ENCODE data around the gene IRF2.

The IRF2 gene

GRCh38 chr4:184475096-184475461 lies 729 bp upstream of the IRF2 start:
- peak; percentile 85 for DNase-seq (ENCODE audit: low spot score)
- Histone ChIP-seq H3K4me3 (peak overlapping the region; percentile 100), H3K27ac (peak overlapping the region; percentile 99 to 100)
- no peak for TF ChIP-seq CTCF (IDR thresholded peaks at IDR 0.05)

- Histone ChIP-seq H3K27ac (peak overlapping the region; percentile 99 to 100), H3K4me3 (peak overlapping the region; percentile 100)
- no peak for TF ChIP-seq CTCF (IDR thresholded peaks at IDR 0.05)
- DNase-seq (ENCODE audit: low spot score) = no peak
Measured at GRCh38 chr4:184473499-184474262, 669 bp downstream of the IRF2 start.

GRCh38 chr4:184472614-184473498 lies 1.5 kb downstream of the IRF2 start:
- peak; percentile 90 for DNase-seq (ENCODE audit: low spot score)

GRCh38 chr4:184471881-184472613 lies 2.3 kb downstream of the IRF2 start:
- no peak for DNase-seq (ENCODE audit: low spot score)
- no peak for TF ChIP-seq CTCF (IDR thresholded peaks at IDR 0.05)
- peak overlapping the region; percentile 99 to 100 for H3K27ac ChIP-seq
- H3K4me3 ChIP-seq = peak overlapping the region; percentile 100

More at GRCh38 chr4:184472614-184473498, 1.5 kb downstream of the IRF2 start:
- peak overlapping the region; percentile 100 for H3K4me3 ChIP-seq
- peak overlapping the region; percentile 99 to 100 for H3K27ac ChIP-seq
- TF ChIP-seq CTCF (IDR thresholded peaks at IDR 0.05) = no peak

GRCh38 chr4:184470785-184471110 lies 3.6 kb downstream of the IRF2 start:
- TF ChIP-seq CTCF (IDR thresholded peaks at IDR 0.05) = no peak
- H3K27ac ChIP-seq = no peak overlapping the region
- no peak for DNase-seq (ENCODE audit: low spot score)
- no peak overlapping the region for H3K4me3 ChIP-seq

- Histone ChIP-seq H3K27ac (no peak overlapping the region), H3K4me3 (no peak overlapping the region)
- no peak for DNase-seq (ENCODE audit: low spot score)
- TF ChIP-seq CTCF (IDR thresholded peaks at IDR 0.05) = no peak
Measured at GRCh38 chr4:184466634-184467033, 7.7 kb downstream of the IRF2 start.

Data from coronary artery (tissue), 2 donors.